Ovary (tissue), 9 donors: ENCODE data around the gene STIL. TPM values are rescaled to one million over a fixed set of nuclear protein-coding genes. Genes with fewer than 3 reads are reported as not detected.

Experiments used
- DNase-seq, 5 donors: peaks; one replicate each; pipeline ENCODE4 v3.0.0-alpha.2; 2019 to 2020
- H3K27ac ChIP-seq, 2 donors: fragments of 200-600 bp; one replicate each; pipeline versions ENCODE4 v1.5.1 to v1.8.0; 2019 to 2022
- H3K27me3 ChIP-seq: fragments of 200-600 bp; one replicate; pipeline ENCODE4 v1.8.0; 2022
- H3K36me3 ChIP-seq: fragments of 200-600 bp; sonication (generic); one replicate; pipeline ENCODE4 v1.5.1; 2019
- H3K4me1 ChIP-seq: one replicate; pipeline ENCODE4 v1.8.1; 2013; ENCODE audit warnings: mild to moderate bottlenecking, moderate library complexity; ENCODE audit not compliant: insufficient read depth
- H3K4me3 ChIP-seq: fragments of 200-600 bp; sonication (generic); one replicate; pipeline ENCODE4 v1.5.1; 2017
- H3K9me3 ChIP-seq, 2 donors: fragments of 200-600 bp in 1 of 2; sonication (generic) in 1 of 2; one replicate each; pipeline versions ENCODE4 v1.5.1 to v1.8.1; 2013 to 2019; ENCODE audit warnings: mild to moderate bottlenecking in 1 of 2, moderate library complexity in 1 of 2
- CTCF ChIP-seq, 3 donors: fragments of 450-650 bp in 2 of 3; fragments of 200-600 bp in 1 of 3; IDR thresholded peaks; one replicate each; pipeline versions ENCODE4 v1.5.1 to v1.8.0; 2016 to 2022; ENCODE audit warnings: antibody characterized with exemption in 3 of 3, mild to moderate bottlenecking in 1 of 3
- EP300 ChIP-seq: sonication (generic); formaldehyde crosslinking; IDR thresholded peaks from one replicate; pipeline ENCODE4 v1.6.1; 2017; ENCODE audit warnings: antibody characterized with exemption
- POLR2A ChIP-seq: fragments of 450-650 bp; IDR thresholded peaks from one replicate; pipeline ENCODE4 v1.6.1; 2017; ENCODE audit warnings: antibody characterized with exemption, mild to moderate bottlenecking, moderate library complexity
- WGBS, 3 donors: extraction: QIAGEN DNeasy Blood & Tissue Kit in 1 of 3; methylation state at CpG; one replicate each; pipeline versions ENCODE4 v1.1.5 to v1.1.7; 2013 to 2017; 5-methylcytosine and 5-hydroxymethylcytosine counted together
- intact Hi-C, 4 donors: fragments of 100-400 bp; cut with DNase I; formaldehyde crosslinking; loops; one replicate each; pipeline versions ENCODE4 v1.11.0 to v1.15.1; 2022 to 2023
- polyA plus RNA-seq, 2 donors: library from polyadenylated mRNA; stranded (reverse); fragments of 200-250 nt in 1 of 2; fragments of 350-450 nt in 1 of 2; fragmentation: Illumina TruSeq in 1 of 2; extraction: RNeasy Lipid Tissue Mini Kit (QIAGEN cat#74804) in 1 of 2; gene quantifications; one replicate each; pipeline ENCODE4 v1.2.3, GENCODE V29; 2013 to 2014
- total RNA-seq, 7 donors: library from RNA; depleted of rRNA in 2 of 7; stranded (reverse); fragments of >200 nt in 2 of 7; fragmentation: NEBNext Ultra II Directional in 3 of 7; extraction: Animal tissue kit (Norgen Biotek cat#: 25700) in 3 of 7; gene quantifications; one replicate each; pipeline versions ENCODE4 v1.1.0 to v1.2.4, GENCODE V29; 2016 to 2023
- donor health status: DM: no; HTN: no; CAD: no; lungs with moderate emphysema.
- donor health status: DM: no; HTN: no; CAD: no.
- donor health status: Bipolar disorder and iron deficiency.
- donor health status: DM: yes; HTN: yes; CAD: no.
- donor health status: DM: no; HTN: no; CAD: no.
- donor health status: DM: yes; HTN: yes; CAD: no.

Gene STIL
- total and polyA plus RNA-seq, 9 donors: 0.60 to 2.3 (median 1.0) TPM

DNA sequence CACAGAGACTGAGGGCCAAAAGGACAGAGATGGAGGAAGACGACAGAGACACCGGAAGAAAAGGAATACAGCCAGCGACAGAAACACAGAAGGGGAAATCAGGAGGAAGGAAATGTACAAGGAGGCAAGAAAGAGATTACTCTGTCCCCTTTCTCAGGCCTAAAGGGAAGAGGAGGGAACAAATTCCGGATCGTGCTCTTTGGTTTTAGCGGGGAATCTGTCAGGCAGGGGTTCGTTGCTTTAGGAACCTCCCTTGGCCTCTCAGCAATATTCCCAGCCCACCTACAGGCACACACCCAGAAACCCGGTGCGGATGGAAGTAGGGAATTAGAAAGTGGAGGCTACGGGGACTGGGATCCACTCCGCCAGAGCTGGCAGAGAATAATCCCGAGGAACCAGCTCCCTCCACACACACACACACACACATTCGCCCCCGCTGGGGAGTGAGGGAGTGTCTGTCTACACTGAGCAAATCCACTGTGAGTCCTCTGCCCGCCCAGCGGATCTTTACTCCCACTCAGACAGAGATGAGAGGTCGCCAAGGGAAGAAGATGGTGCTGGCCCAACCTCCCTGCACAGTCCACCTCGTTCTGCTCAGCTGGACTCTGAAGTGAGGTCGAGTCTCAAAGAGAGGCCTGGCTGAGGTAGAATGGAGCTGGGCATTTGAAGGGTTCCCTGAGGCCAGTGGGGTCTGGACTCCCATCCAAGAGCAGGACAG is 87.7 kb downstream of the STIL start:
- Histone ChIP-seq H3K4me1 (peaks cover 7% of the 10 kb centered on the region), H3K4me3 (no peak overlapping the region), H3K9me3 (no peaks in the 10 kb centered on the region), H3K36me3 (no peaks in the 10 kb centered on the region), H3K27ac (no peak overlapping the region), H3K27me3 (peaks cover 5% of the 10 kb centered on the region)
- no peak for DNase-seq
- intact Hi-C loops: no loop called here
- TF ChIP-seq EP300: no peak
- TF ChIP-seq POLR2A: no peak
- no peak for TF ChIP-seq CTCF (IDR thresholded peaks at IDR 0.05)
- 16 to 20% (median 19%) methylated on average over 19 of the region's 19 CpGs for WGBS, 3 donors

- H3K27ac ChIP-seq: no peak overlapping the region
- 1 to 4% (median 1%) methylated on average over 25 to 79 of the region's 79 CpGs for WGBS, 3 donors
- no peak for DNase-seq
Observed at GRCh38 chr1:47225430-47226100, 88.4 kb downstream of the STIL start.

GRCh38 chr1:47224676-47225399 is 89.1 kb downstream of the STIL start:
- Histone ChIP-seq H3K36me3 (no peaks in the 10 kb centered on the region), H3K4me1 (peaks cover 6% of the 10 kb centered on the region), H3K27ac (no peak overlapping the region), H3K27me3 (no peaks in the 10 kb centered on the region), H3K4me3 (no peak overlapping the region), H3K9me3 (no peaks in the 10 kb centered on the region)
- intact Hi-C loops: no loop called here
- no peak for TF ChIP-seq CTCF (IDR thresholded peaks at IDR 0.05)
- TF ChIP-seq POLR2A: no peak
- no peak for TF ChIP-seq EP300
- no peak for DNase-seq
- 4 to 6% (median 5%) methylated on average over 30 of the region's 30 CpGs for WGBS, 3 donors

More at GRCh38 chr1:47225430-47226100, 88.4 kb downstream of the STIL start:
- TF ChIP-seq EP300 (no peak), POLR2A (no peak), CTCF (IDR thresholded peaks at IDR 0.05) (no peak)
- peaks cover under 1% of the 10 kb centered on the region for H3K27me3 ChIP-seq
- H3K4me1 ChIP-seq: peaks cover 6% of the 10 kb centered on the region
- H3K9me3 ChIP-seq: no peaks in the 10 kb centered on the region
- no peaks in the 10 kb centered on the region for H3K36me3 ChIP-seq
- intact Hi-C loops: no loop called here
- no peak overlapping the region for H3K4me3 ChIP-seq

DNA sequence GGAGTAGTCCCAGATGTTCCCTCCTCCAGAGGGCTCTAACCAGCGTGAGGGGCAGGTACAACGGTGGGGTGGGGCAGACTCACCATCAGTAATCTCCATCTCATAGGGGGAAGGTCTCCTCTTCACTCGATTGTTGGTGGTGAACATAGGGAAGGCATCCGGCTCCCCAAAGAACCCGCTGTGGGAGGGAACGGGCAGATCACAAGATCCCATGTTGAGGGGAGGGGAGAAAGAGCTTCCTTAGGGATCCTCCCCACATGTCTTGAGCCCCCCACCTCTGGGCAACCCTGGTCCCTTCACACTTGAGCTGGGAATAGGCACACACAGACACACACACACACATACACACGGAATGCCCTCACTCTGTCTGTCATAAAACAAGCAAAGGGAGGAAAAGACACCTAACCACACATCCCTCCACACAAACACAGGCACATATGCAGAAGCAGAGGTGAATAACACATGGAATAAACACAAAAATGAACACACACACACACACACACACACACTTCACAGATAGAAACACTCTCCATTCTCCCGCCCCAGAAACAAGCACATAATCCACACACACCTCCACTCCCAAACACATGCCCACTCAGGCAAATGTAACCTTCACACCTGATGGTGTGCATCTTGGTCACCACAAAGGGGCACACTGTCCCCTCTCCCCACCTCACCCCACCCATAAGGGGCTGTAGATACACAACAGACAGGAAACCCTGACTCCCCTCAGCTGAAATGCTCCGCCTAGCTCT is 89.8 kb downstream of the STIL start:
- no peaks in the 10 kb centered on the region for H3K9me3 ChIP-seq
- DNase-seq: no peak
- no peaks in the 10 kb centered on the region for H3K36me3 ChIP-seq
- intact Hi-C loops: no loop called here
- no peak overlapping the region for H3K4me3 ChIP-seq
- WGBS, 3 donors: 13 to 32% (median 17%) methylated on average over 9 of the region's 9 CpGs
- TF ChIP-seq POLR2A (no peak), EP300 (no peak), CTCF (IDR thresholded peaks at IDR 0.05) (no peak)
- H3K4me1 ChIP-seq: peaks cover 6% of the 10 kb centered on the region
- no peak overlapping the region for H3K27ac ChIP-seq
- H3K27me3 ChIP-seq: no peaks in the 10 kb centered on the region
